Nucleus accumbens (tissue), 56 donors: Measurements from ENCODE around the gene MYL10.

ENCODE experiments used
- DNase-seq, 56 donors: peaks; one replicate each; lab custom pipeline; 2025; lab: John Stamatoyannopoulos, UW

MYL10 gene

DNA sequence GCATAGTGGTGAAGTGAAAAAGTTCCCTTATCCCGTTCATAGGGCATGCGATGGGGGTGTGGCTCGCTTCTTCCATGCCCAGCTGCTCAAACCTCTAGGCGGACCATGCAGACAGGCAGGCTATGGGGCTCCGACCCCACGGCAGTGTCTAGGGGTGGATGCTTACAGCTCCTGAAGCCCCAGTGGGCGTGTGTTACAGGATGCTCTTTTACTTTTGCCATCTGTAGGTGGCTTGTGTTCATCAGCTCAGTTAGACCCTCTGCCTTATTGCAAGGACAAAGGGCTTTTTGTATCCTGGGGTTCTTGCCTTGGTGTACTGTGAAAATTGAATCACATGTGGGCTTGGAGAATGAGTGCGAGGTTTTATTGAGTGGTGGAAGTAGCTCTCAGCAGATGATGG, at the start of gene MYL10:
MYL10 (minus strand) TSS at position 126 of the 400 bp plus-strand sequence. CDS start 178 bp downstream, outside the sequence.
- DNase-seq = no peak

GRCh38 chr7:101678658-101679057, 49.6 kb upstream of the MYL10 start:
- no peak for DNase-seq

GRCh38 chr7:101677797-101678479, 48.8 kb upstream of the MYL10 start:
- no peak for DNase-seq

DNA sequence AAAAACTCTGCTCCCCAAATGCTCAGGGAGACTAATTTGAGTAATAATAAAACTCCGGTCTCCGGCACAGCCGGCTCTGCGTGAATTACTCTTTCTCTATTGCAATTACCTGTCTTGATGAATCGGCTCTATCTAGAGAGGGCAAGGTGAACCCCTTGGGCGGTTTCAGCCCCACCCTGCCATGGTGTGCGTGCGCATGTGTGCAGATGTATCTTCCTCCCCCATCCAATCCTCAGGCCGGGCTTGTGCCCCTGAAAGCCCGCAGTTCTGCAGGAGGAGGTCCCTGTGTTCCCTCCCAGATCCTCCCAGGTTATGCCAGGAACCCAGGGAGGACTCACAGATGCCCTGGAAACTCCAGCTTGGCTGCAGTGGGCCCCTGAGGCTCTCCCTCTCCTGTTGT, 48.3 kb upstream of the MYL10 start:
- DNase-seq = no peak

DNA sequence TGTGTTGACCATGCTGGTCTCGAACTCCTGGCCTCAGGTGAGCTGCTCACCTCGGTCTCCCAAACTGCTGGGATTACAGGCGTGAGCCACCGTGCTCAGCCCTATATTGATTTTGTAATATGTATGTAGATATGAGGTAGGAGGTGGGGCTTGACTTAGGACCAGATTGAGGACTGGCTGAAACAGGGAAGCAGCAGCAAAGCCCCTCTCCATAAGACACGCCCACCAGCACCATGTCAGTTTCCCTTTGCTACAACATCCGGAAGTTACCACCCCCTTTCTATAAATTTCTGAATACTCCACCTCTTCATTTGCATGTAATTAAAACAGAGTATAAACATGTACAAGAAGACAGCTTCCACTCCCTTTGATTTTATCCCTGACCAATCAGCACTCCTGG, 47.9 kb upstream of the MYL10 start:
- no peak for DNase-seq

DNA sequence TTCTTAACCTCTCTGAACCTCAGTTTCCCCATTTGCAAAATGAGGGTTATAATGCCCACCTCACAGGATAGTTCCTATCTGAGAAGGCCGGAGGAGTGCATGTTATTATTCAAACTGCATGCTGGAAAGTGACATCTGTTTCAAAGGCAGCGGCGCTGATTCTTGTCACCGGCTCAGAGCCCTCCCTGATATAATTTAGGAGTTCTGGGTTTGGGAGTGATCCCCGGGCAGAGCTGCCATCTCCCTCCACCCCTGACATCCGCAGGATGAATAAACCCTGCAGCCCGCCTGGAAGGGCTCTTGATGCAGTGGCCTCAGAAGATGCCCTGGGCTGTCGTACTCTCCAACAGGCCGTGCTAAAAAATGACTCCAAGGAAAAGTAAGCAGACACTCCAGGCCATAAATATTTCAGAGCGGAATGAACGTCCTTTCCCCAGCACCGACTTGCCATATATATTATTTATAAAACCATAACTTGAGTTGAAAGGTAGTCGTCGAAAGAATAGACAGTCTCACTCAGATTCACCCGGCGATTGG, 47.0 kb upstream of the MYL10 start:
- no peak for DNase-seq

GRCh38 chr7:101674439-101674838, 45.3 kb upstream of the MYL10 start:
- no peak for DNase-seq

- no peak for DNase-seq
Observed at GRCh38 chr7:101673951-101674350, 44.9 kb upstream of the MYL10 start.

DNA sequence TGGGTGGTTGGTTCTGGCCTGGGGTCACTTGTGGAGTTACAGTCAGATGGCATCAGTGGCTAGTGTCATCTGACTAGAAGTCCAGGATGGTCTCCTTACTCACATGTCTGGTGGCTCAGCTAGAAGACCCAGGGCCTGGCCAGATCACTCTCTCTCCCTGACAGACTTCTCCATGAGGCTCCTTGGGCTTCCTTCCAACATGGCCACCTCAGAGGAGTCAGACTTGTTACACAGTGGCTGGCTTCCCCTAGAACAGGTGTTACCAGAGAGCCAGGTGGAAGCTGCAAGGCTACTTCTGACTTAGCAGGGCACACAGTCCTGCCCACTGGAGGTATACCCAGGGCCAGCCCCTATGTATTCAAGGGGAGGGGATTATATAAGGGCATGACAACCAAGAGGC, 44.2 kb upstream of the MYL10 start:
- DNase-seq = no peak

DNA sequence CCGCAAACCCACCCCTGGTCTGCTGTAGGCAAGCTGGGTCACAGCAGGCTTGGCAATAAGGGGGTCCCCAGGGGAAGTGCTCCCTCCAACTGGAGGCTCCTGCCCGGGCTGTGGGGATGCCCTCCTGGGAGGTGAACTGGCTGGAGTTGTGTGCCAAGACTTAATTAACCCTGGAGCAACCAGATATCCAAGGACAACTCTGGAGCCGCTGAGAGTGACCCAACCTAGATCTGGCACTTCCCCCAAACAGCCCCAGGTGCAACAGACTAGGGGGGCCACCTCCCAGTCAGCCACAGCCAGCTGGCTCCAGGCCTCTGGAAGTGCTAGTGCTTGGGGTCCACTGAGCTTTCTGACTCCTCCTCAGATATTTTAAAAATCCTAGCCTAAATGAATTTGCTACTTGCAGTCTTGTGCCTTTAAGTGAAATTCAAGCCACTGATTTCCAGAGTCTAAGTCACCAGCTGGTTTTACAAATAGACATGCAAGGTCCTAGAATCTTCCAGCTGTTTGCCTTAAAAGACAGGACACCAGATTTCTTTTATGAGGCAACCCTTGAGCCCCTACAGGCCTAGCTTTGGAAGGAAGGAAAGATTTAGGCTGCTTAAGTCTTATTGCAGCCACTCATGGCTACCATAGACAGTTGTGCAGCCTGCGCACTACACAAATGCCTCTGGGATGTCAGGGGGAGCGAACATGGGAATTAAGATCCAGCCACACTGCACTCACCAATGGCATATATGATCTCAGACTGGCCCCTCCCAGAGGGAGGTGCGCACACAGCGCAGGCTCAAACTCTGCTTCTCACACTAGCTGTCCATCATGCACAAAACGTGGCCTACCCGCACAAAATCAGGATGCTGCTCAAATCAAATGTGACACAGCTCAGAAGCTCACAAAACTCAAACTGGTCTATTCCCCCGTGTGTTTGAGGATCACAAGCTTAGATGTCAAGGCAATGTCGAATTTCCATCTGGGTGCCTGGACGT, 42.6 kb upstream of the MYL10 start:
- no peak for DNase-seq

GRCh38 chr7:101669307-101669706, 40.2 kb upstream of the MYL10 start:
- no peak for DNase-seq

- no peak for DNase-seq
Observed at GRCh38 chr7:101668726-101669125, 39.6 kb upstream of the MYL10 start.

DNA sequence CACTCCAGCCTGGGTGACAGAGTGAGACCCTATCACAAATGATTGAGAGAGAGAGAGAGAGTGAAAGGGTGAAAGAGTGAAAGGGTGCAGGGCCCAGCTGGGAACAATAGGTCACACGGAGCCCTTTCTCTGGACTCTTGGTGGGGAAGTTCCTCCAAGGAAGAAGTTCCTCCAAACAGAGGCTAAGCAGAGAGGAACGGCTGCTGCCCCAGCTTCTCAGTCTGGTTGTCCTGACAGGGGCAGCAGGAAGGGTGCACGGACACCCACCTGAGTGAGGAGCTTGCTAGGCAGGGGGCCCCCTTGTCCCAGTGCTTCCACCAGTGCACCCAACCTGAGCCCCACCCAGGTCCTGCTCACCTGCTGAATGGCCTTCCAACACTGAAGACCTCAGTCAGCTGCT, 38.8 kb upstream of the MYL10 start:
- no peak for DNase-seq

DNA sequence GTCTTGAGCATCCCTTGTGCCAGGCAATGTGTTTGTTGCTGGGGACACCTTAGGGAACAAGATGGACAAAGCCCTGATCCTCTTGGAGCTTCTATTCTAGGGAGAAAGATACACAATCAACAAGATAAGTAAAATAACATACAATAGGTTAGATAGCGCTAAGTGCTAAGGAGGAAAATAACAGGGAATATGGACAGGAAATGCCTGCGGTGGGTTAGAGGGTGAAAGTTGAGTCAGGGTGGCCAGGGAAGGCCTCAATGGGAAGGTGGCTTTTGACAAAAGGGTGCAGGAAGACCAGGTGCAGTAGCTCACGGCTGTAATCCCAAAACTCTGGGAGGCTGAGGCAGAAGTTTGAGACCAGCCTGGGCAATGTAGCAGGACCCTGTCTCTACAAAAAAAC, 38.3 kb upstream of the MYL10 start:
- DNase-seq = no peak

GRCh38 chr7:101666741-101667140, 37.6 kb upstream of the MYL10 start:
- DNase-seq = no peak

- no peak for DNase-seq
Observed at GRCh38 chr7:101666293-101666692, 37.2 kb upstream of the MYL10 start.

DNA sequence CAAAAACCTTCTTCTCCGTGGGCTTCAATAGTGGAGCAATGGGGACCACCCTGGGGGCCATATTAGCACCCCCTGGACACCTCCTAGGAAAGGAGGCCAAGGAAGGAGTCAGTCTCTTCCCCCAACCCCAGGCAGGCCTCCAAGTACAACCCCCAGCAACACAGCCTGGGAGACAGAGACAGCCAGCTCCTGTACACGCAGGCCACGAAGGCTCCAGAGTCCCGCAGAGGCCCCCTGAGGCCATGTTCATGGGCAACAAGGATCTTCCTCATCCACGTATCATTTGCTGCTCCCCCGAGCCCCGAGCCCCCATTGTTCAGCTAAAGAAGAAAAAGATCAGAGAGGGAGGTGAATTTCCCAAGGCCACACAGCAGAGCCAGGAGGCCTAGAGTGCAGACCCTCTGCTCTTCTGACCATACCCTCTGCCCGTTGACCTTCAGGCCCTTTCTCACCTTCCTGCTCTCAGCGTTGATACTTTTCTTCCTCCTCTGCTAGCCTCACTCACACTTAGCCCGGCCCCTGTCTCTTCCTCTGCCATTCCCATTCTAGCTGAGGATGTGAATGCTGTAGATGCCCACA, 35.9 kb upstream of the MYL10 start:
- no peak for DNase-seq

DNA sequence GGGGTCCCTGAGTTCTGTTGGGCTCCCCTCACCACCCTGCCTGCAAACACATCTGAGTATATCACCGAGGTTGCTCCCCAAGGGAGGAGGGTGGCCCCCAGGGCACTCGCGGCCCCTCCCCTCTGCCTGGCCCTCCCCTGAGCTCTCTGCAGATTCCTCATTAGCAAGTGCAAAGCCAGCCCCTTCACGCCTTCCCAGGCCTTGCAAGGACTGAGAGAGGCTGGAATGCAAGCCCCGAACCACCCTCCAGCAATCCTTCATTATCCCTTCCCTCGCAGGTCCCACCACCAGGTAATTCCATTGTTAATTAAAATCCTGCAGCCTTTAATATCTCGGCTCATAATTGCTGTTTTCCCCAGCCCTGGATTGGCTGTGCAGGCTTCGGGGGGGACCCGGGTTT, 35.3 kb upstream of the MYL10 start:
- DNase-seq = no peak

- no peak for DNase-seq
Observed at GRCh38 chr7:101663747-101664146, 34.7 kb upstream of the MYL10 start.

- DNase-seq = no peak
Observed at GRCh38 chr7:101662447-101662998, 33.4 kb upstream of the MYL10 start.

- DNase-seq = no peak
Observed at GRCh38 chr7:101659706-101660105, 30.6 kb upstream of the MYL10 start.
